Activated CD4-positive, alpha-beta T cell treated with anti-CD3 and anti-CD28 coated beads for 36 hours (primary cell): ENCODE data around the gene GMPPB. TPM values are rescaled to one million over a fixed set of nuclear protein-coding genes. Genes with fewer than 3 reads are reported as not detected.

ENCODE experiments used
- ATAC-seq: fragments of 200-7000 bp; cut with Tn5 transposase; one replicate; pipeline ENCODE4 v1.10.0; 2021; ENCODE audit warnings: mild to moderate bottlenecking, moderate library complexity
- CTCF ChIA-PET: fragments of 350-600 bp; sonication (Branson Sonifier 250); formaldehyde crosslinking; loops from one replicate; lab custom pipeline; 2021; ENCODE audit warnings: antibody characterized with exemption; lab: Charles Lee
- POLR2A ChIA-PET: fragments of 350-600 bp; sonication (Branson Sonifier 250); formaldehyde crosslinking; loops from one replicate; lab custom pipeline; 2021; ENCODE audit warnings: antibody characterized with exemption, inconsistent platforms; lab: Charles Lee
- DNase-seq: peaks from one replicate; pipeline ENCODE4 v3.0.0-alpha.2; 2020
- H3K27ac Mint-ChIP-seq: one replicate; pipeline ENCODE4 v1.8.0; 2021; ENCODE audit warnings: mixed read lengths
- H3K27me3 Mint-ChIP-seq: one replicate; pipeline ENCODE4 v1.8.0; 2021; ENCODE audit warnings: mixed read lengths
- H3K36me3 Mint-ChIP-seq: one replicate; pipeline ENCODE4 v1.8.0; 2021; ENCODE audit warnings: low read depth, mixed read lengths
- H3K4me1 Mint-ChIP-seq: one replicate; pipeline ENCODE4 v1.8.0; 2021; ENCODE audit warnings: mixed read lengths
- H3K4me3 Mint-ChIP-seq: one replicate; pipeline ENCODE4 v1.8.0; 2021; ENCODE audit warnings: mild to moderate bottlenecking, moderate library complexity, mixed read lengths
- H3K9me3 Mint-ChIP-seq: one replicate; pipeline ENCODE4 v1.8.0; 2021; ENCODE audit warnings: low read depth, mixed read lengths
- intact Hi-C, 2 experiments: fragments of 100-400 bp; cut with DNase I in 1 of 2; cut with micrococcal nuclease in 1 of 2; formaldehyde crosslinking; loops; one replicate each; pipeline versions ENCODE4 v1.14.2 to v1.15.1; 2022 to 2024; cut with DNase I, micrococcal nuclease
- total RNA-seq, 2 experiments: library from RNA; stranded (reverse); gene quantifications; one replicate each; pipeline ENCODE4 v1.2.3, GENCODE V29; 2021

Gene GMPPB
- total RNA-seq, 2 experiments from 2014 or later, result 21.0 to 32.1 TPM

DNA sequence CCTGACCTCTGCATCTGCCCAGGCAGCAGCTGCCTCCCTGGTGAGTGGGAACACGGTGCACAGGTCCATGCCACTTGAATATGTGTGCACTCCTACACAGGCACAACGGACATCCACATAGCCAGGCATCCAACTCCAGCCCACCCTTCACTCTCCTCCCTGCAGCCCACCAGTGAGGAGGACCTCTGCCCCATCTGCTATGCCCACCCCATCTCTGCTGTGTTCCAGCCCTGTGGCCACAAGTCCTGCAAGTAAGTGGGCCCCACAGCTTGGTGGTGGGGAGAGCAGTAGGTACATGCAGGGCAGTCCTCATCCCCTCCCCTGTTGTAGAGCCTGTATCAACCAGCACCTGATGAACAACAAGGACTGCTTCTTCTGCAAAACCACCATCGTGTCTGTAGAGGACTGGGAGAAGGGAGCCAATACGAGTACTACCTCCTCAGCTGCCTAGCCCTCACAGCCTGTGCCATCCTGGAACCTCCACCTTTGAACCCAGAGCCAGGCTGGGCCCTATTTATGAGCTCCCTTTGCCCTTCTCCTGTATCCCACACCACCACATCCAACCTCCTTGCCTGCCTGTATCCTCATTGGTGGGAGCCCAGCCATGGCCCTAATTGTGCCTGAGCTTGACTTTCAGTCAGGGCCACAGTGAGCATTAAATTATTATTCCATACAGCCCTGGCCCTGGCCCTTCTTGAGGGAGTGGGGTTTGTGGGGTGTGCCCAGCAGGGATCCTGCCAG lies 2.7 kb downstream of the GMPPB start:
- H3K4me1 Mint-ChIP-seq, result peaks cover 27% of the 10 kb centered on the region
- H3K36me3 Mint-ChIP-seq, result peaks cover 16% of the 10 kb centered on the region
- H3K27me3 Mint-ChIP-seq, result no peaks in the 10 kb centered on the region
- intact Hi-C loops, result loop anchor here (5.0 to 10.0 kb wide), 5 partner anchors 181 to 1004 kb away; partner anchors contain the start of genes MST1R (in 2 of the 2), GNAI2 (in 1 of the 2), HYAL3 (in 1 of the 2) and IFRD2 (in 1 of the 2)
- no peak overlapping the region for H3K27ac Mint-ChIP-seq
- DNase-seq, result no peak
- CTCF ChIA-PET, result interaction anchor here (1.0 kb wide), 1 partner anchor 9 kb away, joined by 3 read pairs; no protein-coding TSS in a partner anchor
- H3K4me3 Mint-ChIP-seq, result no peak overlapping the region
- no peak for ATAC-seq
- POLR2A ChIA-PET, result no interaction called here
- H3K9me3 Mint-ChIP-seq, result no peaks in the 10 kb centered on the region

DNA sequence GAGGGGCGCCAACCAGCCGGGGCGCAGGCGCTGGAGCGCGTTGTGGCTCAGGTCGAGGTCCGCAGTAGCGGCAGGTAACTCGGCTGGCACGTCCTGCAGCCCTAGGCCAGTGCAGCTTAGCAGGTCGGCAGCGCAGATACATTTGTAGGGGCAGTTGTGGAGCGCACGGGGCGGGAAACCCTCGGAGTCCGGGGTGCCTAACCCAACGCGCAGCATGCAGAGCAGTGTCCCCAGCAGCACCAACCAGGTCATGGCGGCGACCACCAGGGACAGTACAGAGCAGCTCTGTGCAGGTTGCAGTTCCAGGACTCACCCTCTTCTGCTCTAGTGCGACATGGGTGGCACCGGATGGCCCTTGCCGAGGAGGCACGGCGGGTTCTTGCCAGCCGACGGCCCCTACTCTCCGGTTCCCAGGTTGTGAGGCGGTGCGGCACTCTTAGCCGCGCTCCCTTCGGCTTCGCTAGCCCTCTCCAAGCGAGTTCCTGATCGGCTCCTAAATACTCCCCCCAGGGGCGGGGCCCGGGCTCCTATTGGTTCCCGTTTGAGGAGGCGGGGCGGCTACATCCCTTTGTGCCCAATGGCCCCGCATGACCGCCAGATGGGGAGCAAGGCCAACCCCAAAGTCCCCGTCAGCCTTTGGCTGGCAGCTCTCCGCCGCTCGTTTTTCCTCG lies 4.4 kb downstream of the GMPPB start, which contains the start of gene AMIGO3:
Gene AMIGO3 (minus strand): TSS at position 471 of the 671 bp plus-strand sequence. CDS start 219 bp downstream, at position 252.
- ATAC-seq, result peak; percentile 69
- Mint-ChIP-seq H3K4me3 (peak within 1 kb of the TSS; percentile 72), H3K4me1 (peaks cover 24% of the 10 kb centered on the region), H3K36me3 (peaks cover 16% of the 10 kb centered on the region), H3K9me3 (no peaks in the 10 kb centered on the region), H3K27ac (peak within 1 kb of the TSS; percentile 47), H3K27me3 (no peaks in the 10 kb centered on the region)
- intact Hi-C loops, result loop anchor here (1.0 to 5.0 kb wide), 6 partner anchors 30 to 137 kb away; partner anchors contain the start of genes IP6K1 (in 2 of the 2), APEH (in 1 of the 2), MST1 (in 1 of the 2) and RNF123 (in 1 of the 2)
- POLR2A ChIA-PET, result no interaction called here
- CTCF ChIA-PET, result interaction anchor here (0.5 to 1.4 kb wide), 11 partner anchors 11 to 354 kb away, joined by 3 to 4 read pairs (median 4); partner anchors contain the start of gene DAG1
- DNase-seq, result peak; percentile 94

DNA sequence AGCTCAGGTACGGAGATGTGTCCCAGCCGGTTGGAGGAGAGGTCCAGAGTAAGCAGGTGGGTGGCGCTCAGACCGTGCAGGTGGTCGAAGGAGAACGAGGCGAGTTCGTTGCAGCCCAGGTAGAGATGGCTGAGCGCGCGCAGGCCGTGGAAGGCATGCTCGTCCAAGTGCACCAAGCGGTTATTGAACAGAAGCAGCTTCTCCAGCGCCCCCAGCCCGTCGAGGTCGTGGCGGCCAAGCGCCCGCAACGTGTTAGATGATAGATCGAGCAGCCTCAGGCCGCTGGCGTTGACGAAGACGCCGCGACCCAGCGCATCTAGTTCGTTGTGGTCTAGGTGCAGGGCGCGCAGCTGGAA lies 4.9 kb downstream of the GMPPB start:
- Mint-ChIP-seq H3K9me3 (no peaks in the 10 kb centered on the region), H3K36me3 (peaks cover 16% of the 10 kb centered on the region), H3K4me1 (peaks cover 24% of the 10 kb centered on the region), H3K27ac (no peak overlapping the region), H3K27me3 (no peaks in the 10 kb centered on the region), H3K4me3 (peak overlapping the region; percentile 72)
- POLR2A ChIA-PET, result interaction anchor here (0.5 kb wide), 1 partner anchor 218 kb away, joined by 3 read pairs; no protein-coding TSS in a partner anchor
- CTCF ChIA-PET, result interaction anchor here (0.5 to 1.4 kb wide), 7 partner anchors 10 to 198 kb away, joined by 3 to 4 read pairs (median 3); no protein-coding TSS in a partner anchor
- DNase-seq (peak; percentile 46), ATAC-seq (no peak)
- intact Hi-C loops, result loop anchor here (1.0 to 5.0 kb wide), 6 partner anchors 30 to 137 kb away; partner anchors contain the start of genes IP6K1 (in 2 of the 2), APEH (in 1 of the 2), MST1 (in 1 of the 2) and RNF123 (in 1 of the 2)

DNA sequence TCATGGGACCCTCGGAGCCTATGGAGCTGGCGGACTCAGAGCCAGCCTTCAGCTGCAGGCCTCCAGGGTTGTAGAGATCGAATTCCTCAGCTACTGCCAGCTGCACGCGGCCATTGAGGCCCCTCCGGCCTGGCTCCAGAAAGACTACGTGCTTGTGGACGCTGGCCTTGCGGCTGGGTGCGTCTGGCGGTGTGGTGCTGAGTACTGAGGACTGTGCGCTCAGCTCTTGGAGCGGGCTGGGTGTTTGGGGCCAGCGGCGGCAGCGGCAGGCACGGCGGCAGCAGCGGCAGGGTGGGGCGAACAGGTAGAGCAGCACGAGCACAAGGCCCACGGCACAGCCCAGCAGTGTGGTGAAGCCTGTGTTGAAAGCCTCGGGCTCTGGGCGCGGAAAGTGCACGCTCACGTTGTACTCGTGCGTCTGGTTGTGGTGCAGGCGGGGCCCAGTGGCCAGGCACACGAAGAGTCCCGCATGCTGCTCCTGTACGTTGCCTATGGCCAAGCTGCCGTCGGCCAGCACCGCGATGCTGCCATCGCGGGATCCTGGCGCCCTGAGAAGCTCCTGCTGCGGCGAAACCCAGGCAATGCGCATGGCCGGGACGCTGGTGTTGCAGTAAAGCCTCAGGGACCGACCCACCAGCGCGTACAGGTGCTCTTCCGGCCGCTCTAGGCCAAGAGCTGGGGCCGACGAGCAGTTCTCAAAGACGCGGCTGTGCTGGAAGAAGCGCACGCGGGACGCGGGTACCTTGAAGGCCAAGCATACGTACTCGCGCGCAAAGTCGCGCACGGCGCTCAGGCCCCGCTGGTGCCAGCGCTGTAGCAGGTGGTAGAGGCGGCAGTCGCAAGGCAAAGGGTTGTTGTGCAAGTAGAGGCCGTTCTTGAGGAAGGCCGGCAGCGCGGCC lies 5.5 kb downstream of the GMPPB start:
- intact Hi-C loops, result loop anchor here in 1 of 2 experiments (5.0 kb wide), 1 partner anchor 69 kb away; the partner anchor contains the start of gene IP6K1
- H3K36me3 Mint-ChIP-seq, result peaks cover 16% of the 10 kb centered on the region
- no peak overlapping the region for H3K27ac Mint-ChIP-seq
- H3K27me3 Mint-ChIP-seq, result no peaks in the 10 kb centered on the region
- peak overlapping the region; percentile 72 for H3K4me3 Mint-ChIP-seq
- no peak for DNase-seq
- no peaks in the 10 kb centered on the region for H3K9me3 Mint-ChIP-seq
- POLR2A ChIA-PET, result interaction anchor here (0.5 kb wide), 1 partner anchor 219 kb away, joined by 3 read pairs; no protein-coding TSS in a partner anchor
- ATAC-seq, result no peak
- H3K4me1 Mint-ChIP-seq, result peaks cover 24% of the 10 kb centered on the region
- CTCF ChIA-PET, result interaction anchor here (0.5 to 1.3 kb wide), 7 partner anchors 10 to 197 kb away, joined by 3 to 4 read pairs (median 3); no protein-coding TSS in a partner anchor

DNA sequence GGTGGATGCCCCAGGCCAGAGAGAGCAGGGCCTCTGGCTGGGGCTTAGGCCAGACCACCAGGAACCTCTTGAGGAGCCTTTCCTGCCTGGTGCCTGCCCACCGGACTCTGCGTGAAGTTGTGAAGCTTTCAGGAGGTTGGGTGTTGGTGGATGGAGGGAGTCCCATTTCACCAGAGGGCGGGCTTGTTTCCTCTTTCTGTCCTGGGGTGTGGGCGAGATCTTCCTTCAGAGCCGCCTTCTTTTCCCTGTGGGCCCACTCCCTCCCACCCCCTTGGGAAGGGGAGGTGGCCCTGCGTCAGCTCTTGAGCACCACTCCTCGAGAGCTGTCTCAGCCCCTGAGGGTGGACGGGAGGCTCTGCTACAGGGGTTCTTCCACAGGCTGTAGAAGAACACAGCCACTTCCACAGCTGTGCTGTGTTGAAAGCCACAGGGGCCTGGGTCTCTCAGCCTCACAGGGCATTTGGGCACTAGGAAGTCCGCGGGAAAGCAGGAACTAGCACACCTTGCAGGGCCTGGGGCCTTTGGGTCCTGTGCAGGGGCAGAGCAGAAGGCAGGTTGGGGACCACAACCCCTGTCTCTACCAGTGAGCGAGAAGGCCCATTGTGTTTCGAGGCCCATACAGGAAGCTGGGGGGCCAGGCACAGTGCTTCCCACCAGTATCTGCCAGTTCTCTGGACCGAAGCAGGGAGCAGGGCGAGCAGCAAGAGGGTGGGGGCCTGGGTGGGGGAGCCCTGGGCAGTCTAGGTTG lies 6.4 kb downstream of the GMPPB start:
- Mint-ChIP-seq H3K4me3 (no peak overlapping the region), H3K36me3 (peaks cover 11% of the 10 kb centered on the region), H3K27ac (no peak overlapping the region), H3K4me1 (peaks cover 19% of the 10 kb centered on the region), H3K9me3 (no peaks in the 10 kb centered on the region), H3K27me3 (no peaks in the 10 kb centered on the region)
- no peak for ATAC-seq
- intact Hi-C loops, result loop anchor here in 1 of 2 experiments (5.0 kb wide), 1 partner anchor 70 kb away; the partner anchor contains the start of gene IP6K1
- no peak for DNase-seq
- ChIA-PET POLR2A (no interaction called here), CTCF (interaction anchor here (0.6 kb wide), 1 partner anchor 25 kb away, joined by 3 read pairs; no protein-coding TSS in a partner anchor)

DNA sequence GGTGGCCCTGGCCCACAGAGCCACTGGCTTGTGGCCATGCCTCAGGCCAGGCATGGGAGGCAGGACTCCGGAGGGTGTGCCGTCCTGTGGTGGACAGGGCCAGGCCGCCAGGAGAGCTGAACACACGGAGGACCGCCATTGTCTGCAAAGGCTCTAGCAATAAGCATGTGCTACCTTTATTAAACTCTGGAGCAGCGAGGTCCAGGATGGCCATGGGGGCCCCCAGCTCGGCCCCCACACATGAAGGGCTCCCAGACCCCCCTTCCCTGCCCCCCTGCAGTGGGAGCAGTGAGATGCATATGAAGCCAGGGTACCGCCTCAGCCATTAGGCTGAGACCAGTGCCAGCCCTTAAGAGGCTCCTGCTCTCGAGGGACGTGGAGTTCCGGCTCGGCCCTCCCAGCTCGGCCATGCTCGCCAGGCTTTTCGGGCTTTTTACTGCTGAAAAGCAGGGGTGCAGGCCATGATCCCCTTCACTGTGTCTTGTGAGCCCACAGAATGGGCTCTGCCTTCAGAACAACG lies 7.0 kb downstream of the GMPPB start:
- CTCF ChIA-PET, result no interaction called here

DNA sequence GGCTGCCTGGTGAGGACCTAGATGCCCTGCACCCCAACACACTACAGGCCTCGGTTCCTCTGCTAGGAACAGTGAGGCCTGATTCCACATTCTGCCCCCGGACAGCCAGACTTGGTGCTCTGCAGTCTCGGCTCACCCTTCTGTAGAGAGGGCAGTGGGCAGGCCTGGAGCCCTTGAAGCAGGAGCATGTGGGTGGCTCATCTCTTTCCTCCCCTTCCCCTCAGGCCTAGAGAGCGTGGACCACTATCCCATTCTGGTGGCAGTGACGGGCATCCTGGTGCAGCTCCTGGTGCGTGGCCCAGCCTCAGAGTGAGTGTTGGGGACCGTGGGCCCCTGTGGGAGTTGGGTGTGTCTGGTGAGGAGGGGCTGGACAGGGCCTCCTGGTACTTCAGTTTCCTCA lies 7.6 kb downstream of the GMPPB start:
- ChIA-PET POLR2A (no interaction called here), CTCF (no interaction called here)
- intact Hi-C loops, result loop anchor here in 1 of 2 experiments (5.0 kb wide), 1 partner anchor 71 kb away; the partner anchor contains the start of gene IP6K1
- ATAC-seq (no peak), DNase-seq (no peak)
- peaks cover 5% of the 10 kb centered on the region for H3K36me3 Mint-ChIP-seq
- H3K9me3 Mint-ChIP-seq, result no peaks in the 10 kb centered on the region
- H3K27me3 Mint-ChIP-seq, result no peaks in the 10 kb centered on the region
- H3K4me1 Mint-ChIP-seq, result peaks cover 18% of the 10 kb centered on the region
- H3K4me3 Mint-ChIP-seq, result no peak overlapping the region
- no peak overlapping the region for H3K27ac Mint-ChIP-seq

More for the DNA sequence above, 7.0 kb downstream of the GMPPB start:
- intact Hi-C loops, result loop anchor here in 1 of 2 experiments (5.0 kb wide), 1 partner anchor 71 kb away; the partner anchor contains the start of gene IP6K1
- H3K4me3 Mint-ChIP-seq, result no peak overlapping the region
- DNase-seq, result no peak
- no peak for ATAC-seq
- no peak overlapping the region for H3K27ac Mint-ChIP-seq
- H3K4me1 Mint-ChIP-seq, result peaks cover 18% of the 10 kb centered on the region
- peaks cover 10% of the 10 kb centered on the region for H3K36me3 Mint-ChIP-seq
- no peaks in the 10 kb centered on the region for H3K9me3 Mint-ChIP-seq
- POLR2A ChIA-PET, result no interaction called here
- no peaks in the 10 kb centered on the region for H3K27me3 Mint-ChIP-seq

DNA sequence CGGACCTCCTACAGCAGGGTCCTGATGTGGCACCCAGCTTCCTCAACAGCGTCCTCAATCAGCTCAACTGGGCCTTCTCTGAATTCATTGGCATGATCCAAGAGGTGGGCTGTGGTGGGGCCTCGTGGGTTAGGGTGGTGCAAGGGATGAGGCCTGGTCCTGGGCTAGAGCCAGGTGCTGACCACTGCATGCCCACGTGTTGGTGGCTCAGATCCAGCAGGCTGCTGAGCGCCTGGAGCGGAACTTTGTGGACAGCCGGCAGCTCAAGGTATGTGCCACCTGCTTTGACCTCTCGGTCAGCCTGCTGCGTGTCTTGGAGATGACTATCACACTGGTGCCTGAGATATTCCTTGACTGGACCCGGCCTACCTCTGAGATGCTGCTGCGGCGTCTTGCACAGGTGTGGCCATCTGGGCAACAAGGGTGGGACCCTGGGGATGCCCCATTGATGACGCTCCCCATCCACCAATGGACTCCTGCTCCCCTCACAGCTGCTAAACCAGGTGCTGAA lies 8.1 kb downstream of the GMPPB start:
- DNase-seq, result no peak
- ATAC-seq, result no peak
- intact Hi-C loops, result loop anchor here in 1 of 2 experiments (5.0 kb wide), 1 partner anchor 72 kb away; the partner anchor contains the start of gene IP6K1
- no peaks in the 10 kb centered on the region for H3K9me3 Mint-ChIP-seq
- ChIA-PET POLR2A (no interaction called here), CTCF (interaction anchor here (0.6 kb wide), 1 partner anchor 14 kb away, joined by 3 read pairs; no protein-coding TSS in a partner anchor)
- H3K4me3 Mint-ChIP-seq, result no peak overlapping the region
- H3K27ac Mint-ChIP-seq, result no peak overlapping the region
- peaks cover 2% of the 10 kb centered on the region for H3K36me3 Mint-ChIP-seq
- peaks cover 16% of the 10 kb centered on the region for H3K4me1 Mint-ChIP-seq
- no peaks in the 10 kb centered on the region for H3K27me3 Mint-ChIP-seq

DNA sequence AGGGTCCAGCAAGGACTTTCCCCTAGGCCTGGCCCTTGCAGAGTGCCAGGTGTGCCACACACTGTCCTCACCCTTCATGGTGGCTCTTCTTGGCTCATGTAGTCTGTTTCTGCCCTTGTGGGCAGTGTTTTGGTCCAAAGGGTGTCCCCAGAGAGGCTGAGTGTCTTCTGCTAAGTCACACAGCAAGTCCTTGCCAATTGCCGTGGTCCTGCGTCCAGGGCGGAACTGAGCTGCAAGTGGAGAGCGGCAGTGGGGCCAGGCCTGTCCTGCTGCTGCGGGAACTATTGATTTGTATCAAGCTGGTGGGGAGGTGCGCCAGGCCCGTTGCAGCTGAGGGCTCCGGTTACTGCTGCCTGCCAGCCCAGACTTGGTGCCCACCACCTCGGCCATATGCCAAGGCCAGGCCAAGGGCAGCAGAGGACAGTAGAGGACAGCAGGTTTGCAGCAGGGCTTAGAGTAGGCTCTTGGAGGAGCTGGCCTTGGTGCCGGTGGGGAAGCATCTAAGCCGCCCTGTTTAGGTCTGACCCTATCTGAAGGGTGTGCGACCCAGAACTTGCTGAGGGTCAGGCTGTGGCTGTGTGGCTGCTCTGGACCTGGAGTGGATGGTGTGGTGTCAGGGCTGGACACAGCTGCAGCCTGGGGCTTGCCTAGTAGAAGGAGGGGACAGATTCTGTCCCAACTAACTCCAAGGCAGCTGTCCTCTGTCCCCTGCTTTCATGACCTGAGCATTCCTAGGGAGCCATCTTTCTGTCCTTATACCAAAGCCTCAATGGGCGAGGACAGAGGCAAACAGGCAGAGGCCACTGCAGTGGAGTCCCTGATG lies 8.8 kb downstream of the GMPPB start:
- POLR2A ChIA-PET, result no interaction called here
- Mint-ChIP-seq H3K27me3 (no peaks in the 10 kb centered on the region), H3K27ac (no peak overlapping the region), H3K4me3 (no peak overlapping the region), H3K36me3 (peaks cover 2% of the 10 kb centered on the region), H3K9me3 (no peaks in the 10 kb centered on the region), H3K4me1 (peaks cover 11% of the 10 kb centered on the region)
- DNase-seq (no peak), ATAC-seq (no peak)
- CTCF ChIA-PET, result interaction anchor here (0.6 kb wide), 2 partner anchors 13 to 201 kb away, joined by 3 to 4 read pairs; no protein-coding TSS in a partner anchor
- intact Hi-C loops, result loop anchor here in 1 of 2 experiments (5.0 kb wide), 1 partner anchor 72 kb away; the partner anchor contains the start of gene IP6K1
